Vagina (tissue), 2 donors: ENCODE data around the gene CRTC2. TPM values are rescaled to one million over a fixed set of nuclear protein-coding genes. Genes with fewer than 3 reads are reported as not detected.

Experiments used
- DNase-seq, 2 donors: peaks; one replicate each; pipeline ENCODE4 v3.0.0-alpha.2; 2017; ENCODE audit errors: extremely low spot score in 2 of 2
- H3K27ac ChIP-seq: fragments of 200-600 bp; sonication (generic); one replicate; pipeline ENCODE4 v1.5.1; 2019
- H3K27me3 ChIP-seq: fragments of 200-600 bp; sonication (generic); one replicate; pipeline ENCODE4 v1.5.1; 2019
- H3K36me3 ChIP-seq, 2 donors: fragments of 200-600 bp; sonication (generic); one replicate each; pipeline ENCODE4 v1.5.1; 2017 to 2019
- H3K4me1 ChIP-seq: fragments of 200-600 bp; sonication (generic); one replicate; pipeline ENCODE4 v1.5.1; 2019
- H3K4me3 ChIP-seq, 2 donors: fragments of 200-600 bp; sonication (generic); 1 replicate in 1 of 2; 2 replicates in 1 of 2; pipeline ENCODE4 v1.5.1; 2016 to 2019
- H3K9me3 ChIP-seq: fragments of 200-600 bp; sonication (generic); one replicate; pipeline ENCODE4 v1.5.1; 2019
- CTCF ChIP-seq, 3 experiments: fragments of 450-650 bp in 2 of 3; fragments of 200-600 bp in 1 of 3; sonication (generic) in 1 of 3; IDR thresholded peaks; one replicate each; pipeline ENCODE4 v1.5.1; 2017 to 2019; ENCODE audit warnings: antibody characterized with exemption in 3 of 3, mild to moderate bottlenecking in 2 of 3, moderate library complexity in 2 of 3
- POLR2A ChIP-seq, 2 donors: fragments of 450-650 bp; IDR thresholded peaks; one replicate each; pipeline ENCODE4 v1.6.1; 2017; ENCODE audit warnings: antibody characterized with exemption in 2 of 2, mild to moderate bottlenecking in 2 of 2, moderate library complexity in 2 of 2
- POLR2AphosphoS5 ChIP-seq, 2 donors: sonication (generic); formaldehyde crosslinking; IDR thresholded peaks; one replicate each; pipeline ENCODE4 v1.9.0; 2017; ENCODE audit warnings: antibody characterized with exemption in 2 of 2, mild to moderate bottlenecking in 2 of 2, low read depth in 1 of 2; ENCODE audit not compliant: insufficient read depth in 1 of 2
- intact Hi-C: fragments of 100-400 bp; cut with DNase I; formaldehyde crosslinking; loops from one replicate; pipeline ENCODE4 v1.15.1; 2023
- total RNA-seq: library from RNA; depleted of rRNA; stranded (reverse); fragments of >200 nt; gene quantifications from one replicate; pipeline ENCODE4 v1.2.3, GENCODE V29; 2016

CRTC2 gene
- total RNA-seq, 1 donor from 2014 or later = 19.2 TPM

GRCh38 chr1:153978274-153978909 lies 20.0 kb upstream of the CRTC2 start:
- peaks cover 0 to 60% of the 10 kb centered on the region in 2 donors for H3K36me3 ChIP-seq
- H3K27ac ChIP-seq = peak overlapping the region; percentile 92
- H3K4me3 ChIP-seq = peak overlapping the region; percentile 81 to 93
- no peaks in the 10 kb centered on the region for H3K9me3 ChIP-seq
- peaks cover 19% of the 10 kb centered on the region for H3K4me1 ChIP-seq
- TF ChIP-seq POLR2A (IDR thresholded peaks at IDR 0.05) (no peak), CTCF (IDR thresholded peaks at IDR 0.05) (no peak), POLR2AphosphoS5 (IDR thresholded peaks at IDR 0.05; ENCODE audit: insufficient read depth in 1 of 2, low read depth in 1 of 2) (no peak)
- intact Hi-C loops = no loop called here
- no peak for DNase-seq
- H3K27me3 ChIP-seq = no peaks in the 10 kb centered on the region

GRCh38 chr1:153977250-153978240 lies 19.1 kb upstream of the CRTC2 start, which contains the start of gene JTB:
Gene JTB (minus strand): TSS chr1:153977674. CDS start chr1:153977252, 422 bp downstream.
- Histone ChIP-seq H3K27me3 (no peaks in the 10 kb centered on the region), H3K27ac (peak within 1 kb of the TSS; percentile 92), H3K4me3 (peak within 1 kb of the TSS; percentile 81 to 93), H3K9me3 (no peaks in the 10 kb centered on the region), H3K4me1 (peaks cover 19% of the 10 kb centered on the region), H3K36me3 (peaks cover 0 to 52% of the 10 kb centered on the region in 2 donors)
- TF ChIP-seq POLR2AphosphoS5 (IDR thresholded peaks at IDR 0.05; ENCODE audit: insufficient read depth in 1 of 2, low read depth in 1 of 2) (peak; percentile 84 to 96), CTCF (IDR thresholded peaks at IDR 0.05) (peak in 1 of 3 experiments; percentile 20), POLR2A (IDR thresholded peaks at IDR 0.05) (peak; percentile 71 to 91)
- intact Hi-C loops = no loop called here
- DNase-seq = no peak

GRCh38 chr1:153976819-153977249 lies 18.4 kb upstream of the CRTC2 start:
- Histone ChIP-seq H3K9me3 (no peaks in the 10 kb centered on the region), H3K4me3 (peak overlapping the region; percentile 81 to 93), H3K36me3 (peaks cover 0 to 45% of the 10 kb centered on the region in 2 donors), H3K4me1 (peaks cover 19% of the 10 kb centered on the region), H3K27ac (peak overlapping the region; percentile 92), H3K27me3 (no peaks in the 10 kb centered on the region)
- DNase-seq = no peak
- intact Hi-C loops = no loop called here
- TF ChIP-seq POLR2A (IDR thresholded peaks at IDR 0.05) (no peak), CTCF (IDR thresholded peaks at IDR 0.05) (no peak), POLR2AphosphoS5 (IDR thresholded peaks at IDR 0.05; ENCODE audit: insufficient read depth in 1 of 2, low read depth in 1 of 2) (no peak)

GRCh38 chr1:153973525-153973924 lies 15.1 kb upstream of the CRTC2 start:
- H3K27me3 ChIP-seq = no peaks in the 10 kb centered on the region
- intact Hi-C loops = no loop called here
- no peak overlapping the region for H3K27ac ChIP-seq
- no peak for TF ChIP-seq CTCF (IDR thresholded peaks at IDR 0.05)
- TF ChIP-seq POLR2AphosphoS5 (IDR thresholded peaks at IDR 0.05; ENCODE audit: insufficient read depth in 1 of 2, low read depth in 1 of 2) = no peak
- TF ChIP-seq POLR2A (IDR thresholded peaks at IDR 0.05) = no peak
- peaks cover 0 to 28% of the 10 kb centered on the region in 2 donors for H3K36me3 ChIP-seq
- no peak for DNase-seq
- peaks cover 25% of the 10 kb centered on the region for H3K4me1 ChIP-seq
- H3K4me3 ChIP-seq = no peak overlapping the region
- H3K9me3 ChIP-seq = no peaks in the 10 kb centered on the region
